GM12892 (cell line): ENCODE measurements around the gene HELLS.

Experiments
- POLR2A ChIP-seq: IDR thresholded peaks from 2 replicates; pipeline ENCODE4 v1.6.1; 2011; ENCODE audit warnings: low read depth, low read length, control low read depth
- POLR2AphosphoS5 ChIP-seq: IDR thresholded peaks from 2 replicates; pipeline ENCODE4 v1.6.1; 2011; ENCODE audit warnings: low read depth, low read length, control low read depth

- TF ChIP-seq POLR2A: no peak
- TF ChIP-seq POLR2AphosphoS5: no peak
These were observed 24.0 kb upstream of the HELLS start for GRCh38 chr10:94521276-94522250.
